H1 (cell line): ENCODE results near the gene ANKS1A. TPM values are rescaled to one million over a fixed set of nuclear protein-coding genes. Genes with fewer than 3 reads are reported as not detected.

Experiments
- CTCF ChIA-PET: fragments of 300-600 bp; sonication (Branson Sonifier 250); formaldehyde crosslinking; loops from one replicate; lab custom pipeline; 2021; ENCODE audit not compliant: partially characterized antibody; lab: Charles Lee
- POLR2A ChIA-PET: fragments of 300-600 bp; sonication (Branson Sonifier 250); formaldehyde crosslinking; loops from one replicate; lab custom pipeline; 2021; ENCODE audit warnings: inconsistent platforms; ENCODE audit not compliant: partially characterized antibody; lab: Charles Lee
- DNase-seq, 2 experiments: peaks; one replicate each; pipeline versions ENCODE4 v3.0.0 to v3.0.0-alpha.2; 2010 to 2022; ENCODE audit warnings: low spot score in 2 of 2, low read depth in 1 of 2, mixed read lengths in 1 of 2
- FAIRE-seq: peaks from 2 replicates; lab custom pipeline; 2011; peaks lifted over from hg19 to GRCh38; lab: Jason Lieb, UNC
- H2AFZ ChIP-seq: 2 replicates; pipeline ENCODE4 v1.8.1; 2012; ENCODE audit warnings: low read length, inconsistent platforms
- H2AK5ac ChIP-seq: 2 replicates; pipeline ENCODE4 v1.6.1; 2013; ENCODE audit warnings: low read depth, low read length
- H2BK120ac ChIP-seq: replicated peaks from 2 replicates; pipeline ENCODE3; 2013; ENCODE audit warnings: low read depth, low read length, inconsistent platforms
- H2BK12ac ChIP-seq: 2 replicates; pipeline ENCODE4 v1.6.1; 2013; ENCODE audit warnings: low read depth, low read length
- H2BK15ac ChIP-seq: 2 replicates; pipeline ENCODE4 v1.6.1; 2013; ENCODE audit warnings: low read length
- H2BK20ac ChIP-seq: 2 replicates; pipeline ENCODE4 v1.6.1; 2013; ENCODE audit warnings: low read length
- H2BK5ac ChIP-seq: 2 replicates; pipeline ENCODE4 v1.6.1; 2013; ENCODE audit warnings: low read depth, low read length
- H3K14ac ChIP-seq: 2 replicates; pipeline ENCODE4 v1.6.1; 2013; ENCODE audit warnings: inconsistent platforms; ENCODE audit not compliant: insufficient read length
- H3K18ac ChIP-seq: 2 replicates; pipeline ENCODE4 v1.6.1; 2013; ENCODE audit warnings: low read length; ENCODE audit errors: extremely low read depth
- H3K23ac ChIP-seq: 2 replicates; pipeline ENCODE4 v1.6.1; 2013; ENCODE audit warnings: inconsistent platforms; ENCODE audit not compliant: insufficient read length
- H3K23me2 ChIP-seq: 2 replicates; pipeline ENCODE4 v1.6.1; 2013; ENCODE audit warnings: low read depth, low read length
- H3K27ac ChIP-seq: 2 replicates; pipeline ENCODE4 v1.6.1; 2011; ENCODE audit warnings: low read depth, low read length, inconsistent platforms
- H3K27me3 ChIP-seq, 4 experiments: replicated peaks in 1 of 4; 1 replicate in 1 of 4; 2 replicates in 3 of 4; pipeline versions ENCODE4 v1.6.1 to v1.8.1; 2011 to 2013; ENCODE audit warnings: low read length in 3 of 4, mild to moderate bottlenecking in 3 of 4, inconsistent platforms in 2 of 4, mixed read lengths in 2 of 4, moderate library complexity in 1 of 4; ENCODE audit not compliant: control insufficient read depth in 3 of 4, insufficient read depth in 3 of 4; ENCODE audit errors: extremely low read depth in 1 of 4
- H3K36me3 ChIP-seq, 4 experiments: 2 replicates each; pipeline versions ENCODE4 v1.6.1 to v1.8.1; 2011 to 2013; ENCODE audit warnings: mild to moderate bottlenecking in 4 of 4, low read length in 3 of 4, moderate library complexity in 2 of 4, control low read depth in 1 of 4, inconsistent platforms in 1 of 4; ENCODE audit not compliant: insufficient read depth in 4 of 4, control insufficient read depth in 2 of 4
- H3K4ac ChIP-seq: replicated peaks from 2 replicates; pipeline ENCODE3; 2013; ENCODE audit warnings: low read length, low read depth, mixed read lengths, inconsistent platforms; ENCODE audit not compliant: insufficient read length
- H3K4me1 ChIP-seq, 4 experiments: replicated peaks in 1 of 4; 1 replicate in 1 of 4; 2 replicates in 3 of 4; pipeline versions ENCODE4 v1.6.1 to v1.8.1; 2011 to 2013; ENCODE audit warnings: low read length in 3 of 4, inconsistent platforms in 2 of 4, mixed read lengths in 1 of 4; ENCODE audit not compliant: insufficient read depth in 4 of 4, control insufficient read depth in 3 of 4
- H3K4me2 ChIP-seq, 2 experiments: 2 replicates each; pipeline versions ENCODE4 v1.6.1 to v1.8.1; 2011 to 2013; ENCODE audit warnings: low read depth in 2 of 2, low read length in 2 of 2, control low read depth in 1 of 2, inconsistent platforms in 1 of 2, mild to moderate bottlenecking in 1 of 2; ENCODE audit not compliant: insufficient read depth in 1 of 2
- H3K4me3 ChIP-seq, 4 experiments: fragments of 200-600, 300-600 bp in 1 of 4; sonication (generic), shearing (Covaris generic), sonication (Bioruptor Twin) in 1 of 4; 2 replicates each; pipeline versions ENCODE4 v1.5.1 to v1.8.1; 2011 to 2016; ENCODE audit warnings: low read length in 4 of 4, low read depth in 3 of 4, control low read depth in 2 of 4, inconsistent platforms in 2 of 4, mild to moderate bottlenecking in 2 of 4, mixed read lengths in 1 of 4, moderate library complexity in 1 of 4; ENCODE audit not compliant: insufficient read depth in 2 of 4; ENCODE audit errors: extremely low read depth in 1 of 4
- H3K56ac ChIP-seq: replicated peaks from 2 replicates; pipeline ENCODE3; 2013; ENCODE audit warnings: low read depth, mild to moderate bottlenecking, mixed read lengths, low read length, inconsistent platforms; ENCODE audit not compliant: insufficient read length
- H3K79me1 ChIP-seq: 2 replicates; pipeline ENCODE4 v1.6.1; 2013; ENCODE audit warnings: low read depth, low read length, control low read depth
- H3K79me2 ChIP-seq, 2 experiments: 2 replicates each; pipeline versions ENCODE4 v1.6.1 to v1.8.1; 2012 to 2013; ENCODE audit warnings: low read length in 2 of 2, mild to moderate bottlenecking in 2 of 2, inconsistent platforms in 1 of 2; ENCODE audit not compliant: insufficient read depth in 2 of 2, control insufficient read depth in 1 of 2
- H3K9ac ChIP-seq, 4 experiments: replicated peaks in 1 of 4; 1 replicate in 1 of 4; 2 replicates in 3 of 4; pipeline versions ENCODE4 v1.6.1 to v1.8.1; 2011 to 2013; ENCODE audit warnings: low read depth in 3 of 4, low read length in 3 of 4, control low read depth in 2 of 4, mild to moderate bottlenecking in 2 of 4, moderate library complexity in 2 of 4, inconsistent platforms in 1 of 4; ENCODE audit errors: extremely low read depth in 1 of 4
- H3K9me3 ChIP-seq, 2 experiments: 2 replicates each; pipeline versions ENCODE4 v1.6.1 to v1.8.1; 2012 to 2013; ENCODE audit warnings: mild to moderate bottlenecking in 2 of 2, moderate library complexity in 2 of 2, control low read depth in 1 of 2, inconsistent platforms in 1 of 2, low read depth in 1 of 2, low read length in 1 of 2, mixed read lengths in 1 of 2; ENCODE audit not compliant: insufficient read depth in 2 of 2
- H4K20me1 ChIP-seq, 2 experiments: replicated peaks in 1 of 2; 2 replicates each; pipeline versions ENCODE3 to v1.8.1; 2011 to 2013; ENCODE audit warnings: inconsistent platforms in 2 of 2, low read length in 2 of 2, mild to moderate bottlenecking in 1 of 2; ENCODE audit not compliant: insufficient read depth in 2 of 2, control insufficient read depth in 1 of 2
- H4K5ac ChIP-seq: 2 replicates; pipeline ENCODE4 v1.6.1; 2013; ENCODE audit warnings: low read length, low read depth, mixed read lengths, inconsistent platforms; ENCODE audit not compliant: insufficient read length
- H4K8ac ChIP-seq: 2 replicates; pipeline ENCODE4 v1.8.0; 2013; ENCODE audit warnings: mild to moderate bottlenecking, moderate library complexity, low read length, inconsistent platforms; ENCODE audit not compliant: insufficient read depth; ENCODE audit errors: extremely low read depth
- H4K91ac ChIP-seq: replicated peaks from 2 replicates; pipeline ENCODE3; 2013; ENCODE audit warnings: low read length, mixed read lengths, inconsistent platforms; ENCODE audit not compliant: insufficient read length
- ATF2 ChIP-seq: IDR thresholded peaks from 2 replicates; pipeline ENCODE4 v1.6.1; 2012; ENCODE audit warnings: low read length, inconsistent platforms
- BCL11A ChIP-seq, 2 experiments: IDR thresholded peaks; one replicate each; pipeline ENCODE4 v1.6.1; 2011; ENCODE audit warnings: low read depth in 2 of 2, low read length in 2 of 2, mild to moderate bottlenecking in 2 of 2
- WGBS, 2 experiments: shearing (Covaris generic) in 1 of 2; methylation state at CpG; one replicate each; pipeline versions ENCODE4 v1.1.6 to v1.1.7; 2013 to 2015; ENCODE audit warnings: low lambda C conversion rate in 2 of 2, mixed read lengths in 2 of 2, inconsistent platforms in 1 of 2, low coverage in 1 of 2, missing lambda C conversion rate in 1 of 2; ENCODE audit not compliant: insufficient replicate concordance in 2 of 2, insufficient coverage in 1 of 2, insufficient read length in 1 of 2; ENCODE audit errors: extremely low coverage in 1 of 2, missing lambda C conversion rate in 1 of 2; 5-methylcytosine and 5-hydroxymethylcytosine counted together
- polyA plus RNA-seq, 7 experiments: library from polyadenylated mRNA; depleted of rRNA in 3 of 7; stranded (reverse) in 5 of 7; unstranded in 2 of 7; fragments of >200 nt in 5 of 7; fragments of 200-250 nt in 2 of 7; gene quantifications; 1 replicate in 5 of 7; 2 replicates in 1 of 7; 4 replicates in 1 of 7; pipeline versions ENCODE4 v1.2.1 to v1.2.3, GENCODE V29; 2011 to 2013; ENCODE audit warnings: missing spikeins in 2 of 7, mixed read lengths in 2 of 7
- total RNA-seq: library from RNA; stranded (reverse); fragmentation: NEBNext Ultra II Directional; extraction: Animal tissue kit (Norgen Biotek cat#: 25700); gene quantifications from 2 replicates; pipeline ENCODE4 v1.2.1, GENCODE V29; 2021

The ANKS1A gene
- total and polyA plus RNA-seq, 2 of the 8 experiments (the other 6 are each of a cell fraction or from before 2014, with no cell fraction given): 9.8 to 30.9 TPM

- Histone ChIP-seq H3K4me1 (peaks cover 0 to 7% (median 0%) of the 10 kb centered on the region in 4 experiments; a peak in 1 of 7 replicates), H2AK5ac (no peak overlapping the region), H3K23ac (no peak overlapping the region), H4K8ac (no peak overlapping the region), H4K91ac (no peak overlapping the region), H2BK15ac (no peak overlapping the region), H2BK120ac (no peak overlapping the region), H4K20me1 (no peaks in the 10 kb centered on the region), H3K4ac (no peak overlapping the region), H4K5ac (no peak overlapping the region)
- POLR2A ChIA-PET: interaction anchor here (5.4 kb wide), 1 partner anchor 10 kb away, joined by 48 read pairs; the partner anchor contains the start of genes ANKS1A and TAF11
- CTCF ChIA-PET: interaction anchor here (1.0 kb wide), 1 partner anchor 22 kb away, joined by 4 read pairs; no protein-coding TSS in a partner anchor
- TF ChIP-seq ATF2: no peak
- TF ChIP-seq BCL11A (IDR thresholded peaks at IDR 0.05; ENCODE audit: low read depth in 2 of 2, low read length in 2 of 2): no peak
- TF ChIP-seq, all 59 proteins: peak for 0
- Histone ChIP-seq H3K18ac (no peak overlapping the region), H3K9ac (no peak overlapping the region), H3K4me2 (no peak overlapping the region), H3K27ac (no peak overlapping the region), H3K79me2 (no peaks in the 10 kb centered on the region), H2BK20ac (no peak overlapping the region), H3K56ac (no peak overlapping the region), H3K23me2 (no peaks in the 10 kb centered on the region), H3K79me1 (no peaks in the 10 kb centered on the region), H2BK5ac (no peak overlapping the region), H3K14ac (no peak overlapping the region), H2BK12ac (no peak overlapping the region), H3K4me3 (no peak overlapping the region), H3K9me3 (no peaks in the 10 kb centered on the region), H3K36me3 (peaks cover 7 to 50% (median 23%) of the 10 kb centered on the region in 4 experiments; a peak in 7 of 8 replicates), H3K27me3 (no peaks in the 10 kb centered on the region), H2AFZ (no peak overlapping the region)
- no peak for FAIRE-seq
- DNase-seq: no peak
- 89% methylated on average over 5 of the region's 5 CpGs; no CpG with 5 or more reads in 1 of the 2 experiments for WGBS, 2 experiments
These were observed 11.1 kb upstream of the ANKS1A start for GRCh38 chr6:34877869-34878485.
